Natural killer cell (primary cell): Measurements from ENCODE around the gene OLFM1. TPM values are rescaled to one million over a fixed set of nuclear protein-coding genes. Genes with fewer than 3 reads are reported as not detected.

Experiments
- ATAC-seq, 3 donors: fragments of 150-1000 bp in 2 of 3; fragments of 200-7000 bp in 1 of 3; cut with Tn5 transposase; 1 replicate in 1 of 3; 2 replicates in 2 of 3; pipeline ENCODE4 v1.10.0; 2021; ENCODE audit warnings: mild to moderate bottlenecking in 2 of 3, moderate library complexity in 2 of 3
- DNase-seq, 2 donors: peaks; one replicate each; pipeline versions ENCODE4 v3.0.0 to v3.0.0-alpha.2; 2013 to 2021; ENCODE audit warnings: mixed read lengths in 1 of 2
- H3K27ac ChIP-seq: one replicate; pipeline ENCODE4 v1.5.1; 2013; ENCODE audit warnings: mild to moderate bottlenecking, low read length
- H3K27me3 ChIP-seq: one replicate; pipeline ENCODE4 v1.6.1; 2013; ENCODE audit warnings: low read length; ENCODE audit not compliant: control insufficient read depth, insufficient read depth
- H3K36me3 ChIP-seq: one replicate; pipeline ENCODE4 v1.6.1; 2013; ENCODE audit warnings: low read length; ENCODE audit not compliant: control insufficient read depth, insufficient read depth
- H3K4me1 ChIP-seq: one replicate; pipeline ENCODE4 v1.6.1; 2013; ENCODE audit warnings: low read length; ENCODE audit not compliant: control insufficient read depth, insufficient read depth
- H3K4me3 ChIP-seq: one replicate; pipeline ENCODE4 v1.5.1; 2013; ENCODE audit warnings: low read length
- H3K9me3 ChIP-seq: one replicate; pipeline ENCODE4 v1.6.1; 2013; ENCODE audit warnings: low read length; ENCODE audit not compliant: control insufficient read depth, insufficient read depth
- H3K27ac Mint-ChIP-seq, 2 donors: one replicate each; pipeline ENCODE4 v1.8.0; 2022; ENCODE audit warnings: mild to moderate bottlenecking in 2 of 2, mixed read lengths in 2 of 2, moderate library complexity in 1 of 2
- H3K27me3 Mint-ChIP-seq, 2 donors: one replicate each; pipeline ENCODE4 v1.8.0; 2022; ENCODE audit warnings: low read depth in 2 of 2, mixed read lengths in 2 of 2
- H3K36me3 Mint-ChIP-seq: one replicate; pipeline ENCODE4 v1.8.0; 2022; ENCODE audit warnings: mixed read lengths
- H3K4me1 Mint-ChIP-seq, 2 donors: one replicate each; pipeline ENCODE4 v1.8.0; 2022; ENCODE audit warnings: mixed read lengths in 2 of 2
- H3K4me3 Mint-ChIP-seq: one replicate; pipeline ENCODE4 v1.8.0; 2022; ENCODE audit warnings: mild to moderate bottlenecking, moderate library complexity, mixed read lengths
- H3K9me3 Mint-ChIP-seq, 2 donors: one replicate each; pipeline ENCODE4 v1.8.0; 2022; ENCODE audit warnings: mixed read lengths in 2 of 2
- WGBS: methylation state at CpG from one replicate; pipeline ENCODE4 v1.1.7; 2013; ENCODE audit warnings: missing lambda C conversion rate; ENCODE audit not compliant: insufficient coverage; 5-methylcytosine and 5-hydroxymethylcytosine counted together
- intact Hi-C: fragments of 100-400 bp; cut with micrococcal nuclease; formaldehyde crosslinking; loops from one replicate; pipeline ENCODE4 v1.14.2; 2022
- total RNA-seq, 4 donors: library from RNA; stranded (reverse); fragments of 120-200 nt in 1 of 4; gene quantifications; one replicate each; pipeline versions ENCODE4 v1.2.3 to v1.2.4, GENCODE V29; 2013 to 2022
- TF ChIP-seq, protein P1 (sequence below): fragments of 200-600 bp; IDR thresholded peaks from one replicate; pipeline ENCODE4 v1.8.0; 2022; ENCODE audit warnings: antibody characterized with exemption

Gene OLFM1
- total RNA-seq, 3 donors from 2014 or later (not counting 1 experiment from before 2014, with no cell fraction given): 0.18 TPM; not detected in 2

DNA sequence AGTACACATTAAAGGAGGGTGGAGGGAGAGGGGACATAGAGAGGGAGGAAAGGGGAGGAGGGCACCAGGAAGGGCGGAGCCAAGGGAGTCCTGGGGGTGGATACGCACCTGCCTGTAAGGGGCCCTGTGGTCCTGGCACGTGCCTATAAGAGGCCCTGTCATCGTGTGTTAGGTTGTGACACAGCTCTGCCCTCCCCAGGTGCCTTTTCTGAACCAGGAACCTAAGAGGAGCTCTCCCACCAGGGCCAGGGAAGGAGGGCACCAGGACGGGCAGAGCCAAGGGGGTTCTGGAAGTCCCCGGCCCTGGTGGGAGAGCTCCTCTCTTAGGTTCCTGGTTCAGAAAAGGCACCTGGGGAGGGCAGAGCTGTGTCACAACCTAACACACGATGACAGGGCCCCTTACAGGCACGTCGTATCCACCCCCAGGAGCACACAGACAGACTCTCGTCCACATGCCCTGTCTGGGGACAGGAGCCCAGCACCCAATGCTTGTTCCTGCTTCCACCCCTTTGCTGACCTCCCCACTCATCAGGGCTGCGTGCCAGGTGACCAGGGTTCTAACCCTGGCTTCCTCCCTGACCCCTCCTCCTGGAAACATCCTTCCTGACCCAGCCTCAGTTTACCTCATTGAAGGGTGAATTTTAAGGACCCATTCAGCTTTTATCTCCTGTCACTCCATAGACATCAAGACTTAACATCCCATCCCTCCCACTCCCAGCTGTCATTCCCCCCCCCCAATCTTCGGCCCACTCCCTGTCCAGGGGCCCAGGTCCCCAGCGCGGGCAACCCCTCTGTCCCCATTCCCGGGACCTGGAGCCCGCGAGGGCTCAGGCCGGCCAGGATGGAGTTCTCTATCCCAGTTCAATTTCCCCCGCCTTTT, 12.9 kb upstream of the OLFM1 start:
- intact Hi-C loops: no loop called here
- Histone ChIP-seq H3K9me3 (no peaks in the 10 kb centered on the region), H3K36me3 (no peaks in the 10 kb centered on the region), H3K4me1 (no peaks in the 10 kb centered on the region), H3K4me3 (no peak overlapping the region), H3K27me3 (no peaks in the 10 kb centered on the region), H3K27ac (no peak overlapping the region)
- ATAC-seq (no peak), DNase-seq (no peak)
- no peak overlapping the region for H3K27ac Mint-ChIP-seq
- TF ChIP-seq, protein P1, sequence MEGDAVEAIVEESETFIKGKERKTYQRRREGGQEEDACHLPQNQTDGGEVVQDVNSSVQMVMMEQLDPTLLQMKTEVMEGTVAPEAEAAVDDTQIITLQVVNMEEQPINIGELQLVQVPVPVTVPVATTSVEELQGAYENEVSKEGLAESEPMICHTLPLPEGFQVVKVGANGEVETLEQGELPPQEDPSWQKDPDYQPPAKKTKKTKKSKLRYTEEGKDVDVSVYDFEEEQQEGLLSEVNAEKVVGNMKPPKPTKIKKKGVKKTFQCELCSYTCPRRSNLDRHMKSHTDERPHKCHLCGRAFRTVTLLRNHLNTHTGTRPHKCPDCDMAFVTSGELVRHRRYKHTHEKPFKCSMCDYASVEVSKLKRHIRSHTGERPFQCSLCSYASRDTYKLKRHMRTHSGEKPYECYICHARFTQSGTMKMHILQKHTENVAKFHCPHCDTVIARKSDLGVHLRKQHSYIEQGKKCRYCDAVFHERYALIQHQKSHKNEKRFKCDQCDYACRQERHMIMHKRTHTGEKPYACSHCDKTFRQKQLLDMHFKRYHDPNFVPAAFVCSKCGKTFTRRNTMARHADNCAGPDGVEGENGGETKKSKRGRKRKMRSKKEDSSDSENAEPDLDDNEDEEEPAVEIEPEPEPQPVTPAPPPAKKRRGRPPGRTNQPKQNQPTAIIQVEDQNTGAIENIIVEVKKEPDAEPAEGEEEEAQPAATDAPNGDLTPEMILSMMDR: no peak
- H3K27me3 Mint-ChIP-seq: peaks cover 13 to 17% of the 10 kb centered on the region in 2 donors
- no peaks in the 10 kb centered on the region for H3K36me3 Mint-ChIP-seq
- H3K4me3 Mint-ChIP-seq: no peak overlapping the region
- 51% methylated on average over 19 of the region's 19 CpGs for WGBS
- no peaks in the 10 kb centered on the region for H3K4me1 Mint-ChIP-seq
- H3K9me3 Mint-ChIP-seq: no peaks in the 10 kb centered on the region

DNA sequence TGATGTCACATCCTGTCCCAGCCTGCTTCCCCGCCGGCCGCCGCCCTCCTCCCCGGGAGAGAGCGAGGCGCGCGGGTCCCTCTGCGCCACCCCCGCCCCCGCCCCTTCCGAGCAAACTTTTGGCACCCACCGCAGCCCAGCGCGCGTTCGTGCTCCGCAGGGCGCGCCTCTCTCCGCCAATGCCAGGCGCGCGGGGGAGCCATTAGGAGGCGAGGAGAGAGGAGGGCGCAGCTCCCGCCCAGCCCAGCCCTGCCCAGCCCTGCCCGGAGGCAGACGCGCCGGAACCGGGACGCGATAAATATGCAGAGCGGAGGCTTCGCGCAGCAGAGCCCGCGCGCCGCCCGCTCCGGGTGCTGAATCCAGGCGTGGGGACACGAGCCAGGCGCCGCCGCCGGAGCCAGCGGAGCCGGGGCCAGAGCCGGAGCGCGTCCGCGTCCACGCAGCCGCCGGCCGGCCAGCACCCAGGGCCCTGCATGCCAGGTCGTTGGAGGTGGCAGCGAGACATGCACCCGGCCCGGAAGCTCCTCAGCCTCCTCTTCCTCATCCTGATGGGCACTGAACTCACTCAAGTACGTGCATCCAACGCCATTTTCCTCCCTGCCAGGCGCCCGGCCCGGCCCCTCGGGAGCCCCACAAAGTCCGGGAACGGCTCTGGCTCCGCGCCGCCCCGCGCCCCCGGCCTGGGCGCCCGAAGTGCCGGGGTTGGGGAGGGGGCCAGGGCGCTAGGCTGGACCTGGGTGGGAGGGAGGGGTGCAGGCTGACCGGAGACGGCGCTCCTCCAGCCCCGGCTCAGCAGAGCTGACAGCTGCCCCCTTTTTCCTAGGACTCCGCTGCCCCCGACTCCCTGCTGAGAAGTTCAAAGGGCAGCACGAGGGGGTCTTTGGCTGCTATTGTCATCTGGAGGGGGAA, 12.0 kb upstream of the OLFM1 start:
- Mint-ChIP-seq H3K27me3 (peaks cover 13 to 17% of the 10 kb centered on the region in 2 donors), H3K27ac (no peak overlapping the region), H3K4me1 (no peaks in the 10 kb centered on the region), H3K4me3 (no peak overlapping the region), H3K36me3 (no peaks in the 10 kb centered on the region), H3K9me3 (no peaks in the 10 kb centered on the region)
- no peaks in the 10 kb centered on the region for H3K27me3 ChIP-seq
- no peaks in the 10 kb centered on the region for H3K4me1 ChIP-seq
- no peaks in the 10 kb centered on the region for H3K9me3 ChIP-seq
- TF ChIP-seq, protein P1: no peak
- no peaks in the 10 kb centered on the region for H3K36me3 ChIP-seq
- WGBS: 5% methylated on average over 88 of the region's 90 CpGs
- intact Hi-C loops: no loop called here
- no peak overlapping the region for H3K27ac ChIP-seq
- H3K4me3 ChIP-seq: no peak overlapping the region
- ATAC-seq (no peak), DNase-seq (no peak)

DNA sequence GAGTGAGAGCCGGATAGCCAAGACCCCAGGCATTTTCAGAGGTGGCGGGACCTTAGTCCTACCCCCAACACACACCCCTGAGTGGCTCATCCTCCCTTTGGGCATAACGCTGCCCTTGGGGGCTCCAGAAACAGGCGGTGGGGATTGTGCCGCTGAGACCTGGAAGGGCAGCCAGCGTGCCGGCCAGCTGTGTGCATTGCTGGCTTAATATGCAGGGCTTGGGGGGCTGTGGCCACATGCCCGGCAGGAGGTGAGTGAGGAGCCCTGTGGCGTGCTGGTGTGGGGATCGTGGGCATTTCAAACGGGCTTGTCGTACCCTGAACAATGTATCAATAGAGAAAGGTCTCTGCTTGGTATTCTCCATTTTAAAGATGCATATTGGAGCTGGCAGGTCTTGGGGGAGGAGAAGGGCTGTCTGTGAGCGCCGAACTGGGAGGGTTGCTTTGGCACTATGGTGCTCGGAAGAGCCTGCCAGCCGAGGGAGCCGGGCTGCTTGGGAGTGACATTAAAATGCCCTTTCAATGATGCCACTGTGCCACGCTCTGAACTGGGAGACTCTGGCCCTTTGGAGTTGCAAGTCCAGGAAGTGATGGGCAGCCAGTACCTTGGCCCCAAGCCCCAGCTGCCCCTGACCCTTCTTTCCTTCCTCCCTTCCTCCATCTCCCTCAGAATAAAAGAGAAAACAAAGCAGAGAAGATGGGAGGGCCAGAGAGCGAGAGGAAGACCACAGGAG, 11.2 kb upstream of the OLFM1 start:
- WGBS: 33% methylated on average over 19 of the region's 19 CpGs
- no peaks in the 10 kb centered on the region for H3K4me1 Mint-ChIP-seq
- H3K4me3 Mint-ChIP-seq: no peak overlapping the region
- Histone ChIP-seq H3K36me3 (no peaks in the 10 kb centered on the region), H3K4me3 (no peak overlapping the region), H3K27me3 (no peaks in the 10 kb centered on the region), H3K4me1 (no peaks in the 10 kb centered on the region), H3K27ac (no peak overlapping the region), H3K9me3 (no peaks in the 10 kb centered on the region)
- TF ChIP-seq, protein P1: no peak
- peaks cover 13 to 17% of the 10 kb centered on the region in 2 donors for H3K27me3 Mint-ChIP-seq
- no peak overlapping the region for H3K27ac Mint-ChIP-seq
- ATAC-seq: no peak
- no peaks in the 10 kb centered on the region for H3K9me3 Mint-ChIP-seq
- intact Hi-C loops: no loop called here
- DNase-seq: no peak
- no peaks in the 10 kb centered on the region for H3K36me3 Mint-ChIP-seq
